CD4-positive, alpha-beta memory T cell (primary cell): Measurements from ENCODE around the gene CNTN4. TPM values are rescaled to one million over a fixed set of nuclear protein-coding genes. Genes with fewer than 3 reads are reported as not detected.

Source experiments
- CTCF ChIA-PET: fragments of 350-600 bp; sonication (Branson Sonifier 250); formaldehyde crosslinking; loops from one replicate; lab custom pipeline; 2021; ENCODE audit warnings: inconsistent platforms; ENCODE audit not compliant: partially characterized antibody; lab: Charles Lee
- POLR2A ChIA-PET: fragments of 350-600 bp; sonication (Branson Sonifier 250); formaldehyde crosslinking; loops from one replicate; lab custom pipeline; 2021; ENCODE audit not compliant: partially characterized antibody; lab: Charles Lee
- DNase-seq, 5 donors: peaks; one replicate each; pipeline versions ENCODE4 v3.0.0 to v3.0.0-alpha.2; 2020 to 2022; ENCODE audit warnings: mixed read lengths in 1 of 5
- H3K27ac ChIP-seq: one replicate; pipeline ENCODE4 v1.7.0; 2013; ENCODE audit warnings: low read depth, low read length
- H3K27me3 ChIP-seq: 2 replicates; pipeline ENCODE4 v1.7.0; 2013; ENCODE audit warnings: mild to moderate bottlenecking, low read length, moderate library complexity; ENCODE audit not compliant: insufficient read depth
- H3K36me3 ChIP-seq: 2 replicates; pipeline ENCODE4 v1.7.0; 2013; ENCODE audit warnings: mild to moderate bottlenecking, low read length, moderate library complexity; ENCODE audit not compliant: insufficient read depth
- H3K4me1 ChIP-seq: 2 replicates; pipeline ENCODE4 v1.7.0; 2013; ENCODE audit warnings: mild to moderate bottlenecking, low read length, moderate library complexity; ENCODE audit not compliant: insufficient read depth
- H3K4me3 ChIP-seq, 2 donors: one replicate each; pipeline ENCODE4 v1.7.0; 2013; ENCODE audit warnings: low read length in 2 of 2, mild to moderate bottlenecking in 1 of 2
- H3K9me3 ChIP-seq, 2 donors: one replicate each; pipeline ENCODE4 v1.7.0; 2013; ENCODE audit warnings: low read length in 2 of 2, control low read depth in 1 of 2; ENCODE audit not compliant: control insufficient read depth in 1 of 2
- H3K27ac Mint-ChIP-seq, 7 donors: one replicate each; pipeline ENCODE4 v1.8.0; 2020 to 2021; ENCODE audit warnings: mixed read lengths in 7 of 7, mild to moderate bottlenecking in 6 of 7, inconsistent platforms in 3 of 7, moderate library complexity in 3 of 7
- H3K27me3 Mint-ChIP-seq, 2 donors: one replicate each; pipeline ENCODE4 v1.8.0; 2020 to 2021; ENCODE audit warnings: mixed read lengths in 2 of 2
- H3K36me3 Mint-ChIP-seq, 2 donors: one replicate each; pipeline ENCODE4 v1.8.0; 2020 to 2021; ENCODE audit warnings: mixed read lengths in 2 of 2, inconsistent platforms in 1 of 2, mild to moderate bottlenecking in 1 of 2
- H3K4me1 Mint-ChIP-seq, 4 donors: one replicate each; pipeline ENCODE4 v1.8.0; 2020 to 2021; ENCODE audit warnings: mixed read lengths in 4 of 4, mild to moderate bottlenecking in 1 of 4
- H3K4me3 Mint-ChIP-seq, 8 donors: one replicate each; pipeline ENCODE4 v1.8.0; 2020 to 2021; ENCODE audit warnings: mixed read lengths in 8 of 8, mild to moderate bottlenecking in 7 of 8, moderate library complexity in 6 of 8, inconsistent platforms in 3 of 8
- H3K9me3 Mint-ChIP-seq, 8 donors: one replicate each; pipeline ENCODE4 v1.8.0; 2020 to 2021; ENCODE audit warnings: mixed read lengths in 8 of 8, mild to moderate bottlenecking in 5 of 8, inconsistent platforms in 3 of 8, moderate library complexity in 1 of 8
- intact Hi-C: fragments of 100-400 bp; cut with micrococcal nuclease; formaldehyde crosslinking; loops from one replicate; pipeline ENCODE4 v1.15.1; 2023
- polyA plus RNA-seq, 2 donors: library from polyadenylated mRNA; unstranded; fragments of 300-500 nt; fragmentation: Illumina TruSeq; gene quantifications; one replicate each; pipeline ENCODE4 v1.2.3, GENCODE V29; 2021
- total RNA-seq, 2 experiments: library from RNA; stranded (reverse); gene quantifications; one replicate each; pipeline ENCODE4 v1.2.3, GENCODE V29; 2021

CNTN4 gene
- total and polyA plus RNA-seq, 4 experiments from 2014 or later, result not detected

DNA sequence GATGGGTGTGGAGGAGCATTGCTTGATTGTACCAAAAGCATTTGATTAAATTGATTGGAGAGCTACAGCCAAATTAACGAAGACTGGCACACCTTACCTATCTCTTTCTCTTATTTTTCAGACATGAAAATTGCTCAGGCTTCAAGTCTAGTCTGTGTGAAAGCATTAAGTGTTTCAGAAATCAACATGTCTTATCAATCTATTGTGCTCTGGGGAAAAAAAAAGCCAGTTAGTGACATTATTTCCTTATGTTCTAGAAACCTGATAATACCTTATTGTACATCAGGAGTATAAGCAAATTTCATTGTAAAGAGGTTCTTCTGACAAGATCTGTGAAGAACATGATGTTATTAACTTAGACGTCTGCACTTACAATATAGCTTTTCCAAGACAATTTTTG, 546.3 kb downstream of the CNTN4 start:
- H3K27me3 Mint-ChIP-seq, result peaks cover 0 to 6% of the 10 kb centered on the region in 2 donors
- H3K4me3 Mint-ChIP-seq, result no peak overlapping the region
- peaks cover 0 to 8% (median 0%) of the 10 kb centered on the region in 8 donors for H3K9me3 Mint-ChIP-seq
- intact Hi-C loops, result no loop called here
- Histone ChIP-seq H3K27me3 (no peaks in the 10 kb centered on the region), H3K36me3 (no peaks in the 10 kb centered on the region), H3K9me3 (no peaks in the 10 kb centered on the region), H3K4me1 (no peaks in the 10 kb centered on the region), H3K27ac (no peak overlapping the region), H3K4me3 (no peak overlapping the region)
- ChIA-PET POLR2A (no interaction called here), CTCF (no interaction called here)
- H3K4me1 Mint-ChIP-seq, result no peaks in the 10 kb centered on the region
- DNase-seq, result no peak
- no peaks in the 10 kb centered on the region for H3K36me3 Mint-ChIP-seq
- no peak overlapping the region for H3K27ac Mint-ChIP-seq

DNA sequence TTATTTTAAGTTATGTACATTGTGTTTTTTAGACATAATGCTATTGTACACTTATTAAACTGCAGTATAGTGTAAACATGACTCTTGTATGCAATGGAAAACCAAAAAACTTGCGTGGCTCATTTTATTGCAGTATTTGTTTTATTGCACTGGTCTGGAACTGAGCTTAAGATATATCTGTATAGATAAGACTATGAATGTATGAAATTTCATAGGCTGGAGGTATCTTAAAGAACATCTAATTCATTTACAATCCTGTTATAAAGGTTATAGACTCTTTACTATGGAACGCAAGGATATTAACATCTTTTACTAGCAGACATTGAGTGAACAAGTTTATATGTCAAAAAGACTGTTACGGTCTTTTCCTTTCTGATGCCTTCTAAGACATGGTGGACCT, 552.1 kb downstream of the CNTN4 start:
- Histone ChIP-seq H3K4me3 (no peak overlapping the region), H3K27me3 (no peaks in the 10 kb centered on the region), H3K36me3 (no peaks in the 10 kb centered on the region), H3K27ac (no peak overlapping the region), H3K4me1 (no peaks in the 10 kb centered on the region), H3K9me3 (no peaks in the 10 kb centered on the region)
- H3K9me3 Mint-ChIP-seq, result peaks cover 0 to 13% (median 0%) of the 10 kb centered on the region in 8 donors
- CTCF ChIA-PET, result no interaction called here
- no peak for DNase-seq
- no peaks in the 10 kb centered on the region for H3K27me3 Mint-ChIP-seq
- no peaks in the 10 kb centered on the region for H3K36me3 Mint-ChIP-seq
- POLR2A ChIA-PET, result no interaction called here
- no peak overlapping the region for H3K4me3 Mint-ChIP-seq
- no peaks in the 10 kb centered on the region for H3K4me1 Mint-ChIP-seq
- no peak overlapping the region for H3K27ac Mint-ChIP-seq
- intact Hi-C loops, result no loop called here

DNA sequence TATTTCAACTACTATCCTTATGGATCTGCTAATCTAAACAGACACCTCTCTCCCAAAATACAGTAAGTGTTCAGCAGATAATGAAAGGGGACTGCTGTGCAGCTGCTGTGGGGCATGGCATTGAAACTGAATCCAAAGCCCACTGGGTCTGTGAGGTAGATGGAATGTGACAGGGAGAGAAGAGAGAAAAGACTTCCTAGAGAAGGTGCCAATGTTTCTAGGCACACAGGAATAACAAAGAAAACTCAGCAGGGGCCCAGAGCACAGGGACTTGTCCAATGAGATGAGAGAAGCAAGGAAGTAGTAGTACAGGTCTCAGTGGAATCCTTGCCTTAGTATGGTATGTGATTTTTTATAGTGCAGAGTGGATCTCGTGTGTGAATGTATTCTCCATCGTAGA, 553.7 kb downstream of the CNTN4 start:
- ChIA-PET POLR2A (no interaction called here), CTCF (no interaction called here)
- no peaks in the 10 kb centered on the region for H3K27me3 Mint-ChIP-seq
- H3K4me3 Mint-ChIP-seq, result no peak overlapping the region
- DNase-seq, result no peak
- Histone ChIP-seq H3K4me3 (no peak overlapping the region), H3K27me3 (no peaks in the 10 kb centered on the region), H3K9me3 (no peaks in the 10 kb centered on the region), H3K4me1 (no peaks in the 10 kb centered on the region), H3K27ac (no peak overlapping the region), H3K36me3 (no peaks in the 10 kb centered on the region)
- H3K9me3 Mint-ChIP-seq, result peaks cover 0 to 13% (median 0%) of the 10 kb centered on the region in 8 donors
- no peaks in the 10 kb centered on the region for H3K4me1 Mint-ChIP-seq
- H3K36me3 Mint-ChIP-seq, result no peaks in the 10 kb centered on the region
- intact Hi-C loops, result no loop called here
- no peak overlapping the region for H3K27ac Mint-ChIP-seq

DNA sequence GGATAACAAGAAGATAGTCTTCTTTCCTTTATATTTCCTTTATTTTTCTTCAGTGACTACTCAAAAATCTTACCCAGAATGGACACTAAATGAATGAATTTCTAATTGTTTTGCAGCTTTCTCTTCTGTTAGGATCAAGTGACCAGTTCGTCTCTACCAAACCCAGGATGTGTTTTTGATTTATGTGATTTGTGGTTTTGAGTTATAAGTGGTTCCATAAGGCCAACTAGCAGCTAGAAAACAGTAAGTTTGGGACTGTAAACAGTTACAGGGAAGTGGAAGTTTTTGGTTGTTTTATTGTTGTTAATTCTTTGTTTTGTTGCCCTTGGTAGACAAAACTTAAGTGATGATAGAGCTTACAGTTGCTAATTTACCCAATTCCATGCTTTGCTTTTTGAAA, 555.0 kb downstream of the CNTN4 start:
- Mint-ChIP-seq H3K4me1 (no peaks in the 10 kb centered on the region), H3K4me3 (no peak overlapping the region), H3K36me3 (no peaks in the 10 kb centered on the region), H3K27ac (no peak overlapping the region), H3K9me3 (peaks cover 0 to 9% (median 0%) of the 10 kb centered on the region in 8 donors), H3K27me3 (peaks cover 0 to 2% of the 10 kb centered on the region in 2 donors)
- H3K9me3 ChIP-seq, result no peaks in the 10 kb centered on the region
- intact Hi-C loops, result no loop called here
- ChIA-PET POLR2A (no interaction called here), CTCF (no interaction called here)
- no peaks in the 10 kb centered on the region for H3K27me3 ChIP-seq
- no peak for DNase-seq
- H3K27ac ChIP-seq, result no peak overlapping the region
- H3K4me3 ChIP-seq, result no peak overlapping the region
- H3K36me3 ChIP-seq, result no peaks in the 10 kb centered on the region
- no peaks in the 10 kb centered on the region for H3K4me1 ChIP-seq

DNA sequence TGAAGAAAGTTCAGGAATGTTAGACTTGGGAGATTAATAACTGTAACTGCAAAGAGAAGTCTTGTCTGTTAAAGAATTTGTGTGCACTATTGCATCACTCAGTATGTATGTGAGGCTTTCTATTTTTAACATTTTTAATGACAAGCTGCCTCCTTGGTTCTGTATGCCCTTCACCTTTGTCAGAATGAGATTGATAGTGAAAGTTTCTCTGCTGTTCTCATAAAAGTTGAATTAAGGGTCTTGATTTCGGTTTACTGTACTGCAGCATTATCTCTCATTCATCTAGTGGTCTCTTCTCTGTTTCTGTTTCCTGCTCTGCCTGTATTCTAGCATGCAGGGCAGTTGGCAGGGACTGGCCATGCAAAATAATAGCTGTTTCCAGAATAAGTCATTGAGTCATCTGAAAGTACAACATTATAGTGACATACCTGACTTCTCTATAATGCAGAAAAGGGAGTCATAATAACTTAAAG, 556.6 kb downstream of the CNTN4 start:
- Mint-ChIP-seq H3K36me3 (no peaks in the 10 kb centered on the region), H3K9me3 (peaks cover 0 to 5% (median 0%) of the 10 kb centered on the region in 8 donors), H3K27ac (no peak overlapping the region), H3K27me3 (peaks cover 0 to 2% of the 10 kb centered on the region in 2 donors), H3K4me3 (no peak overlapping the region), H3K4me1 (no peaks in the 10 kb centered on the region)
- DNase-seq, result no peak
- no peaks in the 10 kb centered on the region for H3K9me3 ChIP-seq
- POLR2A ChIA-PET, result no interaction called here
- no peak overlapping the region for H3K4me3 ChIP-seq
- no peak overlapping the region for H3K27ac ChIP-seq
- H3K4me1 ChIP-seq, result no peaks in the 10 kb centered on the region
- no peaks in the 10 kb centered on the region for H3K27me3 ChIP-seq
- H3K36me3 ChIP-seq, result no peaks in the 10 kb centered on the region
- intact Hi-C loops, result no loop called here
- CTCF ChIA-PET, result no interaction called here

DNA sequence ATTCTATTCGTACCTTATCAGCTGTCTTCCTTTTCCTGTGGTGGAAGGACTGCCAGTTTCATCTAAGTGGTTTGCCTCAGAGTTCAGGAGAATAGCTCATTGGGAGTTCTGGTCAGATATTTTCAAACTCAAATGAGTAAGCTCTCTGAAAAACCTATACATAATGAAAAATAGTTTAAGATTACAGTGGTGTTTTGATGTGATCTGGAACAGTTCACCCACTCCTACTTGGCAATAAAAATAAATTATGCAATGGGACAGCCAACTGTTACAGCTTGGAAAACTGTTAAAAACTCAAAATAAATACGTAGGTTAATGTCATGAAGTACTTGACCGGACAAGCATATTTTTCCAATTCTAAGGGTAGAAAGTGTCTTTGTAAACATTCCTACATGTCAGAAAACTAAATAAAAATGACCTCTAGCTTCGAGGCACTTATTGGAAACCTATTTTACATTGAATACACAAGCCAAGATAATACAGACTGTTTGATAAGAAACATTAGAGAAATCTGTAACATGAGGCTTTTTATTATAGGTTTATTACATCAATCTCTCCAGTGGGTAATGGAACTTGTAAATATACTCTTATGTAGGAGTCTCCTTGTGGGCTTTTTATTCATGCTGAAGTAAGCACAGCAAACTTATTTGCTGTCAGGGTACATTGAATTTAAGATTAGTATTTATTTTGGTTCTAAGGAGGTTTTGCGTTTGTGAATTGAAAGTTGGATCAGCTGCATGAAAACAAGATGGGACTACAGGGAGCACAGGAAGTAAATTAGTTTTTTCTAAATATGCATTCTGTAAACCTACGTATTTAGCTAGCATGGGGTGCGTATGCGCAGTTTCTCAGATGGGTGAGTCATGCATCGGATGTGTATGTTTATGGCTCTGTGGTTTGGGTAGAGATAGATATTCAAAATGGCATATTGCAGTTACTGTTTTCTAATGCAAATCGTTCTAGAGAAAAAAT, 558.4 kb downstream of the CNTN4 start:
- DNase-seq, result no peak
- peaks cover 0 to 3% of the 10 kb centered on the region in 2 donors for H3K27me3 Mint-ChIP-seq
- H3K4me3 Mint-ChIP-seq, result no peak overlapping the region
- Histone ChIP-seq H3K4me1 (no peaks in the 10 kb centered on the region), H3K9me3 (no peaks in the 10 kb centered on the region), H3K27me3 (no peaks in the 10 kb centered on the region), H3K4me3 (no peak overlapping the region), H3K27ac (no peak overlapping the region), H3K36me3 (no peaks in the 10 kb centered on the region)
- no peaks in the 10 kb centered on the region for H3K36me3 Mint-ChIP-seq
- CTCF ChIA-PET, result no interaction called here
- no peak overlapping the region for H3K27ac Mint-ChIP-seq
- intact Hi-C loops, result no loop called here
- POLR2A ChIA-PET, result no interaction called here
- H3K4me1 Mint-ChIP-seq, result no peaks in the 10 kb centered on the region
- H3K9me3 Mint-ChIP-seq, result peaks cover 0 to 2% (median 0%) of the 10 kb centered on the region in 8 donors

DNA sequence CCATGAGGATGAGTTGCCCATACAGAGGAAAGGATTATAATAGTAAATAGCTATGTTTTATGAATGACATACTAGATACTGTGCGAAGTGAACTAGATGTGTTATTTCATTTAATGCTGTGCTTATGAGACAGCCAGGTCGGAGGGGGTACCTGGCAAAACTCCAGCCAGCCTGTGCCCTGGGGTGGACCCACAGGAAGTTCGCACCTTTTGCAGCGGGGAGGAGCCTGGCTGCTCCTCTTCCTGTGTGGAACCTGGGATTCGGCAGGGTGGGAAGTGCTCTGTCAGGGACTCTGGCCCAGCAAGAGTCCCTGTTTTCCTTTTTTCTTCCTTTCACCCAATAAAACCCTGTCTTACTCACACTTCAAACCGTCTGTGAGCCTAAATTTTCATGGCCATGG, 559.3 kb downstream of the CNTN4 start:
- CTCF ChIA-PET, result interaction anchor here (1.3 kb wide), 1 partner anchor 22 kb away, joined by 3 read pairs; no protein-coding TSS in a partner anchor
- no peak overlapping the region for H3K4me3 Mint-ChIP-seq

More for the DNA sequence above, 559.3 kb downstream of the CNTN4 start:
- POLR2A ChIA-PET, result no interaction called here
- no peaks in the 10 kb centered on the region for H3K36me3 Mint-ChIP-seq
- intact Hi-C loops, result no loop called here
- no peak for DNase-seq
- Histone ChIP-seq H3K9me3 (no peaks in the 10 kb centered on the region), H3K4me1 (no peaks in the 10 kb centered on the region), H3K27ac (no peak overlapping the region), H3K4me3 (no peak overlapping the region), H3K27me3 (no peaks in the 10 kb centered on the region), H3K36me3 (no peaks in the 10 kb centered on the region)
- peaks cover 0 to 3% of the 10 kb centered on the region in 2 donors for H3K27me3 Mint-ChIP-seq
- peaks cover 0 to 2% (median 0%) of the 10 kb centered on the region in 8 donors for H3K9me3 Mint-ChIP-seq
- no peaks in the 10 kb centered on the region for H3K4me1 Mint-ChIP-seq
- H3K27ac Mint-ChIP-seq, result no peak overlapping the region
